Endodermal cell (in vitro differentiated cells): ENCODE measurements around the gene BGLAP. TPM values are rescaled to one million over a fixed set of nuclear protein-coding genes. Genes with fewer than 3 reads are reported as not detected.

Experiments
- DNase-seq: peaks from one replicate; pipeline ENCODE4 v3.0.0-alpha.2; 2017
- H3K27ac ChIP-seq: 2 replicates; pipeline ENCODE4 v1.5.1; 2013; ENCODE audit warnings: mild to moderate bottlenecking, low read depth, low read length, moderate library complexity
- H3K27me3 ChIP-seq: 2 replicates; pipeline ENCODE4 v1.6.1; 2013; ENCODE audit warnings: mild to moderate bottlenecking, low read length, moderate library complexity; ENCODE audit not compliant: insufficient read depth, control insufficient read depth, poor library complexity, severe bottlenecking
- H3K36me3 ChIP-seq: 2 replicates; pipeline ENCODE4 v1.7.0; 2013; ENCODE audit warnings: mild to moderate bottlenecking, low read length, moderate library complexity; ENCODE audit not compliant: control insufficient read depth, insufficient read depth
- H3K4me1 ChIP-seq: one replicate; pipeline ENCODE4 v1.7.0; 2013; ENCODE audit warnings: low read length; ENCODE audit not compliant: control insufficient read depth, insufficient read depth
- H3K4me3 ChIP-seq: 2 replicates; pipeline ENCODE4 v1.5.1; 2013; ENCODE audit warnings: mild to moderate bottlenecking, low read length, moderate library complexity
- H3K9ac ChIP-seq: 2 replicates; pipeline ENCODE4 v1.6.1; 2013; ENCODE audit warnings: mild to moderate bottlenecking, low read length, moderate library complexity; ENCODE audit not compliant: poor library complexity, severe bottlenecking; ENCODE audit errors: extremely low read depth
- H3K9me3 ChIP-seq: 2 replicates; pipeline ENCODE4 v1.6.1; 2013; ENCODE audit warnings: mild to moderate bottlenecking, low read length, moderate library complexity; ENCODE audit not compliant: control insufficient read depth
- H3K27ac Mint-ChIP-seq: 2 replicates; pipeline ENCODE4 v1.8.0; 2020; ENCODE audit warnings: mixed read lengths
- H3K27me3 Mint-ChIP-seq: 2 replicates; pipeline ENCODE4 v1.8.0; 2021; ENCODE audit warnings: mild to moderate bottlenecking, mixed read lengths; ENCODE audit not compliant: insufficient read depth
- H3K36me3 Mint-ChIP-seq: 2 replicates; pipeline ENCODE4 v1.8.0; 2020; ENCODE audit warnings: low read depth, mixed read lengths
- H3K4me1 Mint-ChIP-seq: 2 replicates; pipeline ENCODE4 v1.8.0; 2020; ENCODE audit warnings: mixed read lengths
- H3K4me3 Mint-ChIP-seq: 2 replicates; pipeline ENCODE4 v1.8.0; 2020; ENCODE audit warnings: mild to moderate bottlenecking, moderate library complexity, mixed read lengths
- H3K9me3 Mint-ChIP-seq: 2 replicates; pipeline ENCODE4 v1.8.0; 2020; ENCODE audit warnings: mild to moderate bottlenecking, mixed read lengths
- CTCF ChIP-seq: fragments of 200-600 bp; sonication (generic); conservative IDR thresholded peaks from 2 replicates; pipeline ENCODE4 v1.5.0; 2021; ENCODE audit warnings: antibody characterized with exemption, mild to moderate bottlenecking
- WGBS, 2 experiments: methylation state at CpG; one replicate each; pipeline versions ENCODE4 v1.1.5 to v1.1.7; 2013; ENCODE audit warnings: missing lambda C conversion rate in 2 of 2, mixed read lengths in 1 of 2; ENCODE audit not compliant: insufficient coverage in 1 of 2, insufficient read length in 1 of 2; 5-methylcytosine and 5-hydroxymethylcytosine counted together
- total RNA-seq, 2 donors: library from RNA; stranded (reverse); fragmentation: NEBNext Ultra II Directional in 1 of 2; extraction: Animal tissue kit (Norgen Biotek cat#: 25700) in 1 of 2; gene quantifications; 2 replicates in 1 of 2; 3 replicates in 1 of 2; pipeline ENCODE4 v1.2.1, GENCODE V29; 2021

Gene BGLAP
- total RNA-seq, 2 donors from 2014 or later: 4.6 to 5.4 TPM

GRCh38 chr1:156253634-156254033, 11.7 kb downstream of the BGLAP start:
- Mint-ChIP-seq H3K36me3 (peaks cover 72% of the 10 kb centered on the region), H3K4me1 (peaks cover 8% of the 10 kb centered on the region), H3K27ac (no peak overlapping the region), H3K27me3 (no peaks in the 10 kb centered on the region), H3K4me3 (no peak overlapping the region), H3K9me3 (no peaks in the 10 kb centered on the region)
- 96 to 100% methylated on average over 1 to 3 of the region's 3 CpGs for WGBS, 2 experiments
- TF ChIP-seq CTCF: no peak
- Histone ChIP-seq H3K27me3 (no peaks in the 10 kb centered on the region), H3K9ac (no peak overlapping the region), H3K27ac (no peak overlapping the region), H3K9me3 (no peaks in the 10 kb centered on the region), H3K4me1 (no peaks in the 10 kb centered on the region), H3K36me3 (peaks cover 82% of the 10 kb centered on the region), H3K4me3 (no peak overlapping the region)
- DNase-seq: no peak

GRCh38 chr1:156257711-156258110, 15.7 kb downstream of the BGLAP start:
- no peaks in the 10 kb centered on the region for H3K27me3 ChIP-seq
- Mint-ChIP-seq H3K27me3 (no peaks in the 10 kb centered on the region), H3K9me3 (no peaks in the 10 kb centered on the region), H3K27ac (peak overlapping the region; percentile 45), H3K4me1 (peaks cover 8% of the 10 kb centered on the region), H3K36me3 (peaks cover 74% of the 10 kb centered on the region), H3K4me3 (no peak overlapping the region)
- H3K4me1 ChIP-seq: no peaks in the 10 kb centered on the region
- DNase-seq: no peak
- no peak overlapping the region for H3K4me3 ChIP-seq
- H3K27ac ChIP-seq: no peak overlapping the region
- H3K36me3 ChIP-seq: peaks cover 78% of the 10 kb centered on the region
- 98 to 100% methylated on average over 2 of the region's 2 CpGs for WGBS, 2 experiments
- no peak overlapping the region for H3K9ac ChIP-seq
- H3K9me3 ChIP-seq: no peaks in the 10 kb centered on the region
- TF ChIP-seq CTCF: no peak

- Mint-ChIP-seq H3K9me3 (no peaks in the 10 kb centered on the region), H3K27ac (no peak overlapping the region), H3K27me3 (no peaks in the 10 kb centered on the region), H3K36me3 (peaks cover 73% of the 10 kb centered on the region), H3K4me3 (no peak overlapping the region), H3K4me1 (peaks cover 8% of the 10 kb centered on the region)
- WGBS, 2 experiments: 96 to 100% methylated on average over 2 to 8 of the region's 8 CpGs
- no peaks in the 10 kb centered on the region for H3K27me3 ChIP-seq
- H3K27ac ChIP-seq: no peak overlapping the region
- H3K9me3 ChIP-seq: no peaks in the 10 kb centered on the region
- H3K36me3 ChIP-seq: peaks cover 76% of the 10 kb centered on the region
- H3K4me3 ChIP-seq: no peak overlapping the region
- no peaks in the 10 kb centered on the region for H3K4me1 ChIP-seq
- H3K9ac ChIP-seq: no peak overlapping the region
- no peak for DNase-seq
- TF ChIP-seq CTCF: no peak
Measured at GRCh38 chr1:156258859-156259258, 16.9 kb downstream of the BGLAP start.
